ENCODE results near the gene EML2. TPM values are rescaled to one million over a fixed set of nuclear protein-coding genes. Genes with fewer than 3 reads are reported as not detected.
A peak's percentile ranks its signal among the peaks of the same experiment; 100 is the strongest.

EML2 gene
- total and polyA plus RNA-seq, 2 of the 8 experiments (the other 6 are each of a cell fraction or from before 2014, with no cell fraction given), result 28.8 to 29.4 TPM

- DNase-seq (ENCODE audit: low read depth in 1 of 2, low spot score in 2 of 2) (peak in 1 of 2 experiments; percentile 99), FAIRE-seq (peak; percentile 81)
- H4K8ac ChIP-seq (ENCODE audit: extremely low read depth, insufficient read depth, low read length), result peak overlapping the region; percentile 7
- H3K27ac ChIP-seq (ENCODE audit: low read depth, low read length), result 0 out of 2 replicates have a peak overlapping the region, but pooled peaks have one; percentile 1
- no peaks in the 10 kb centered on the region for H4K20me1 ChIP-seq (replicated peaks in 1 of 2; ENCODE audit: control insufficient read depth in 1 of 2, insufficient read depth in 2 of 2, low read length in 2 of 2)
- no peaks in the 10 kb centered on the region for H3K79me1 ChIP-seq (ENCODE audit: low read depth, low read length)
- 0 out of 2 replicates have a peak overlapping the region, but pooled peaks have one; percentile 24 for H2AK5ac ChIP-seq (ENCODE audit: low read depth, low read length)
- H4K5ac ChIP-seq (ENCODE audit: insufficient read length, low read depth, low read length), result no peak overlapping the region
- H3K23ac ChIP-seq (ENCODE audit: insufficient read length), result no peak overlapping the region
- 0 out of 8 replicates have a peak, but pooled peaks cover 0 to 4% (median 0%) of the 10 kb centered on the region in 4 experiments for H3K36me3 ChIP-seq (ENCODE audit: control insufficient read depth in 2 of 4, insufficient read depth in 4 of 4, low read length in 3 of 4)
- peak overlapping the region; percentile 85 for H2BK5ac ChIP-seq (ENCODE audit: low read depth, low read length)
- peak overlapping the region; percentile 89 for H3K18ac ChIP-seq (ENCODE audit: extremely low read depth, low read length)
- H3K79me2 ChIP-seq (ENCODE audit: control insufficient read depth in 1 of 2, insufficient read depth in 2 of 2, low read length in 2 of 2), result no peaks in the 10 kb centered on the region
- peak overlapping the region; percentile 22 to 50 (median 36); a peak in 7 of 8 replicates for H3K4me3 ChIP-seq (ENCODE audit: extremely low read depth in 1 of 4, insufficient read depth in 2 of 4, low read depth in 3 of 4, low read length in 4 of 4)
- no peak overlapping the region for H3K14ac ChIP-seq (ENCODE audit: insufficient read length)
- peaks cover 0 to 8% (median 7%) of the 10 kb centered on the region in 4 experiments; a peak in 5 of 7 replicates for H3K4me1 ChIP-seq (replicated peaks in 1 of 4; ENCODE audit: control insufficient read depth in 3 of 4, insufficient read depth in 4 of 4, low read length in 3 of 4)
- peaks cover 4% of the 10 kb centered on the region; the same call in 1 of the 2 replicates for H3K23me2 ChIP-seq (ENCODE audit: low read depth, low read length)
- H3K9ac ChIP-seq (replicated peaks in 1 of 4; ENCODE audit: extremely low read depth in 1 of 4, low read depth in 3 of 4, low read length in 3 of 4), result peak overlapping the region in 1 of 4 experiments; percentile 29; a peak in 2 of 7 replicates
- H2BK15ac ChIP-seq (ENCODE audit: low read length), result peak overlapping the region; percentile 97; the same call in 1 of the 2 replicates
- H3K56ac ChIP-seq (replicated peaks; ENCODE audit: insufficient read length, low read depth, low read length), result no peak overlapping the region
- WGBS, 2 experiments (ENCODE audit: extremely low coverage in 1 of 2, insufficient coverage in 1 of 2, insufficient read length in 1 of 2, insufficient replicate concordance in 2 of 2, low coverage in 1 of 2, low lambda C conversion rate in 2 of 2, missing lambda C conversion rate in 1 of 2), result 20% methylated on average over 26 of the region's 27 CpGs; no CpG with 5 or more reads in 1 of the 2 experiments
- H2BK120ac ChIP-seq (replicated peaks; ENCODE audit: low read depth, low read length), result no peak overlapping the region
- peak overlapping the region; percentile 60 to 77 for H3K4me2 ChIP-seq (ENCODE audit: insufficient read depth in 1 of 2, low read depth in 2 of 2, low read length in 2 of 2)
- POLR2A ChIA-PET (ENCODE audit: partially characterized antibody), result interaction anchor here (0.6 to 10.3 kb wide), 6 partner anchors 9 to 29 kb away, joined by 3 to 119 read pairs (median 4); no protein-coding TSS in a partner anchor
- H3K9me3 ChIP-seq (ENCODE audit: insufficient read depth in 2 of 2, low read depth in 1 of 2, low read length in 1 of 2), result no peaks in the 10 kb centered on the region
- H2BK12ac ChIP-seq (ENCODE audit: low read depth, low read length), result peak overlapping the region; percentile 94; the same call in 1 of the 2 replicates
- peak overlapping the region; percentile 3 for H3K4ac ChIP-seq (replicated peaks; ENCODE audit: insufficient read length, low read depth, low read length)
- peak overlapping the region; percentile 6 for H4K91ac ChIP-seq (replicated peaks; ENCODE audit: insufficient read length, low read length)
- no peaks in the 10 kb centered on the region for H3K27me3 ChIP-seq (replicated peaks in 1 of 4; ENCODE audit: control insufficient read depth in 3 of 4, extremely low read depth in 1 of 4, insufficient read depth in 3 of 4, low read length in 3 of 4)
- peak overlapping the region; percentile 48; the same call in 1 of the 2 replicates for H2AFZ ChIP-seq (ENCODE audit: low read length)
- no peak overlapping the region for H2BK20ac ChIP-seq (ENCODE audit: low read length)
- CTCF ChIA-PET (ENCODE audit: partially characterized antibody), result interaction anchor here (0.6 to 5.2 kb wide), 8 partner anchors 9 to 1612 kb away, joined by 3 to 36 read pairs (median 4); no protein-coding TSS in a partner anchor
- peak; percentile 79 for TF ChIP-seq SP1 (IDR thresholded peaks at IDR 0.05; ENCODE audit: low read depth, low read length)
- peak in 1 of 2 experiments; percentile 57; a peak in 1 of 4 replicates for TF ChIP-seq SIN3A (conservative IDR thresholded peaks at IDR 0.05 in 1 of 2, IDR thresholded peaks at IDR 0.05 in 1 of 2; ENCODE audit: low read depth in 1 of 2, low read length in 2 of 2)
- TF ChIP-seq MAX (IDR thresholded peaks at IDR 0.05), result peak; percentile 71
- no peak for TF ChIP-seq CTCF (IDR thresholded peaks at IDR 0.05; ENCODE audit: control extremely low read depth in 1 of 3, insufficient read depth in 1 of 3, low read depth in 1 of 3, low read length in 3 of 3)
- TF ChIP-seq ATF3 (IDR thresholded peaks at IDR 0.05; ENCODE audit: insufficient read depth, low read depth, low read length), result 0 out of 2 replicates have a peak, but pooled peaks have one; percentile 18
- TF ChIP-seq SIRT6 (IDR thresholded peaks at IDR 0.05; ENCODE audit: low read length), result no peak
- TF ChIP-seq POU5F1 (IDR thresholded peaks at IDR 0.05; ENCODE audit: low read depth, low read length), result no peak
Observed at GRCh38 chr19:45632468-45633196, 6.6 kb downstream of the EML2 start.

All from H1 (cell line).